ENCODE measurements around the gene DCAF6.

DNA sequence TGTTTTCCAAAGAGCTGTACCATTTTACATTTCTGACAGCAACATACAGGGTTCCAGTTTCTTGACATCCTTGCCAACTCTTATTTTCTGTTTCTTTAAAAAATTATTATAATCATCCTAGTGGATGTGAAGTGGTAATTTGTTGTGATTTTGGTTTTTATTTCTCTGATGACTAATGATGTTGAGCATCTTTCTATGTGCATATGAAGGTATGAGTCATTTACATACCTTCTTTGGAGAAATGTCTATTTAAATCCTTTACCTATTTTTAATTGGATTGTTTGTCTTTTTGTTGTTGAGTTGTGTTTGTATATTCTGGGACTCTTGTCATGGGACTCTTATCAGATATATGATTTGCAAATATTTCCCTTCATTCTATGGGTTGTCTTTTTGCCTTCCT is 21.2 kb downstream of the DCAF6 start:
- TF ChIP-seq, protein P1, sequence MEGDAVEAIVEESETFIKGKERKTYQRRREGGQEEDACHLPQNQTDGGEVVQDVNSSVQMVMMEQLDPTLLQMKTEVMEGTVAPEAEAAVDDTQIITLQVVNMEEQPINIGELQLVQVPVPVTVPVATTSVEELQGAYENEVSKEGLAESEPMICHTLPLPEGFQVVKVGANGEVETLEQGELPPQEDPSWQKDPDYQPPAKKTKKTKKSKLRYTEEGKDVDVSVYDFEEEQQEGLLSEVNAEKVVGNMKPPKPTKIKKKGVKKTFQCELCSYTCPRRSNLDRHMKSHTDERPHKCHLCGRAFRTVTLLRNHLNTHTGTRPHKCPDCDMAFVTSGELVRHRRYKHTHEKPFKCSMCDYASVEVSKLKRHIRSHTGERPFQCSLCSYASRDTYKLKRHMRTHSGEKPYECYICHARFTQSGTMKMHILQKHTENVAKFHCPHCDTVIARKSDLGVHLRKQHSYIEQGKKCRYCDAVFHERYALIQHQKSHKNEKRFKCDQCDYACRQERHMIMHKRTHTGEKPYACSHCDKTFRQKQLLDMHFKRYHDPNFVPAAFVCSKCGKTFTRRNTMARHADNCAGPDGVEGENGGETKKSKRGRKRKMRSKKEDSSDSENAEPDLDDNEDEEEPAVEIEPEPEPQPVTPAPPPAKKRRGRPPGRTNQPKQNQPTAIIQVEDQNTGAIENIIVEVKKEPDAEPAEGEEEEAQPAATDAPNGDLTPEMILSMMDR (IDR thresholded peaks at IDR 0.05), result no peak
- no peak for TF ChIP-seq POLR2A (IDR thresholded peaks at IDR 0.05)
